Testis (tissue), 3 donors: ENCODE results near the gene SHF. TPM values are rescaled to one million over a fixed set of nuclear protein-coding genes. Genes with fewer than 3 reads are reported as not detected.

Experiments
- DNase-seq: peaks from one replicate; pipeline ENCODE4 v3.0.0-alpha.2; 2019
- H3K27ac ChIP-seq, 2 donors: fragments of 200-600 bp; sonication (generic); one replicate each; pipeline ENCODE4 v1.5.1; 2019
- H3K27me3 ChIP-seq: fragments of 200-600 bp; sonication (generic); one replicate; pipeline ENCODE4 v1.5.1; 2019
- H3K36me3 ChIP-seq: fragments of 200-600 bp; sonication (generic); one replicate; pipeline ENCODE4 v1.5.1; 2017; ENCODE audit warnings: low read depth; ENCODE audit errors: missing control alignments
- H3K4me1 ChIP-seq: fragments of 200-600 bp; sonication (generic); one replicate; pipeline ENCODE4 v1.5.1; 2019
- H3K4me3 ChIP-seq, 2 donors: fragments of 200-600 bp; sonication (generic); one replicate each; pipeline ENCODE4 v1.5.1; 2017 to 2019
- H3K9me3 ChIP-seq: fragments of 200-600 bp; sonication (generic); one replicate; pipeline ENCODE4 v1.5.1; 2017
- POLR2A ChIP-seq: fragments of 450-650 bp; IDR thresholded peaks from one replicate; pipeline ENCODE4 v1.6.1; 2017; ENCODE audit warnings: antibody characterized with exemption, mild to moderate bottlenecking, moderate library complexity
- WGBS, 2 donors: methylation state at CpG; one replicate each; pipeline ENCODE4 v1.1.5; 2018; 5-methylcytosine and 5-hydroxymethylcytosine counted together
- intact Hi-C: fragments of 100-400 bp; cut with DNase I; formaldehyde crosslinking; loops from one replicate; pipeline ENCODE4 v1.15.1; 2023; ENCODE audit warnings: low total_unique reads
- polyA plus RNA-seq: library from polyadenylated mRNA; stranded (reverse); fragments of 350-450 nt; fragmentation: Illumina TruSeq; extraction: RNeasy Lipid Tissue Mini Kit (QIAGEN cat#74804); gene quantifications from one replicate; pipeline ENCODE4 v1.2.3, GENCODE V29; 2014; ENCODE audit warnings: low read depth, low replicate concordance; ENCODE audit not compliant: insufficient read depth
- total RNA-seq, 2 donors: library from RNA; depleted of rRNA; stranded (reverse); fragments of >200 nt; gene quantifications; one replicate each; pipeline ENCODE4 v1.2.3, GENCODE V29; 2016
- TF ChIP-seq, protein P1 (sequence below), 3 experiments: fragments of 450-650 bp in 2 of 3; fragments of 200-600 bp in 1 of 3; sonication (generic) in 1 of 3; IDR thresholded peaks; one replicate each; pipeline ENCODE4 v1.5.1; 2016 to 2019; ENCODE audit warnings: antibody characterized with exemption in 3 of 3, mild to moderate bottlenecking in 2 of 3, moderate library complexity in 1 of 3

SHF gene
- total and polyA plus RNA-seq, 3 donors from 2014 or later = 9.3 to 13.2 (median 12.7) TPM

DNA sequence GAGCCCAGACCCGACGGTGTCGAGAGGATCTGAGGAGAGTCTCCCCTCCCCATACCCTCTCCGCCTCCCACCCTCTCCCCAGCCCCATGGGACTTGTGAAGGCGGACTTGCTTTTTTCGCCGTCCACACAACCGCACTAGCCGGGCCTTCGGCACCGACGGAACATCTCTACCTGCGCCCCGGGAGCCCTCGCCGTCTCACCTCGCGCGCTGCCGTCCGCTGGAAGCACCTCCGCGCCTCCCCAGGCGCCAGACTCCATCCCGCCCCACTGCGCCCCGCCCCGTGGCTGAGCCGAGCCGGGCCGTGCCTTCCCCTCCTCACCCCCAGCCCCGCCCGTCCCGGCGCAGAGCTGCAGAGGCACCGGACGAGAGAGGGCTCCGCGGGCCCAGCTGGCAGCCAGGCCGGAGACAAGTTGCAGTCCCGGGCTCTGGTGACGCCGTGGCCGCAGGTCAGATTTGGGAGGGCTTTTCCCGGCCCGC, 58.1 kb downstream of the SHF start, which contains the start of the genes DUOX1 and DUOXA1:
DUOX1 (plus strand) TSS at position 344 of the 479 bp plus-strand sequence. CDS start 1,973 bp downstream, outside the sequence.
DUOXA1 (minus strand) TSS at position 229 of the 479 bp plus-strand sequence. CDS start 6,865 bp downstream, outside the sequence.
- Histone ChIP-seq H3K4me1 (no peaks in the 10 kb centered on the region), H3K4me3 (peak within 1 kb of the TSS; percentile 16 to 49), H3K27me3 (no peaks in the 10 kb centered on the region), H3K9me3 (no peaks in the 10 kb centered on the region), H3K27ac (no peak within 1 kb of the TSS), H3K36me3 (no peaks in the 10 kb centered on the region)
- no peak for DNase-seq
- WGBS, 2 donors = 0 to 2% methylated on average over 21 to 46 of the region's 46 CpGs
- intact Hi-C loops = no loop called here
- no peak for TF ChIP-seq POLR2A
- TF ChIP-seq, protein P1, sequence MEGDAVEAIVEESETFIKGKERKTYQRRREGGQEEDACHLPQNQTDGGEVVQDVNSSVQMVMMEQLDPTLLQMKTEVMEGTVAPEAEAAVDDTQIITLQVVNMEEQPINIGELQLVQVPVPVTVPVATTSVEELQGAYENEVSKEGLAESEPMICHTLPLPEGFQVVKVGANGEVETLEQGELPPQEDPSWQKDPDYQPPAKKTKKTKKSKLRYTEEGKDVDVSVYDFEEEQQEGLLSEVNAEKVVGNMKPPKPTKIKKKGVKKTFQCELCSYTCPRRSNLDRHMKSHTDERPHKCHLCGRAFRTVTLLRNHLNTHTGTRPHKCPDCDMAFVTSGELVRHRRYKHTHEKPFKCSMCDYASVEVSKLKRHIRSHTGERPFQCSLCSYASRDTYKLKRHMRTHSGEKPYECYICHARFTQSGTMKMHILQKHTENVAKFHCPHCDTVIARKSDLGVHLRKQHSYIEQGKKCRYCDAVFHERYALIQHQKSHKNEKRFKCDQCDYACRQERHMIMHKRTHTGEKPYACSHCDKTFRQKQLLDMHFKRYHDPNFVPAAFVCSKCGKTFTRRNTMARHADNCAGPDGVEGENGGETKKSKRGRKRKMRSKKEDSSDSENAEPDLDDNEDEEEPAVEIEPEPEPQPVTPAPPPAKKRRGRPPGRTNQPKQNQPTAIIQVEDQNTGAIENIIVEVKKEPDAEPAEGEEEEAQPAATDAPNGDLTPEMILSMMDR (IDR thresholded peaks at IDR 0.05) = no peak

GRCh38 chr15:45128971-45129639, 58.7 kb downstream of the SHF start:
- no peaks in the 10 kb centered on the region for H3K27me3 ChIP-seq

GRCh38 chr15:45126535-45127158, 61.1 kb downstream of the SHF start:
- Histone ChIP-seq H3K4me1 (no peaks in the 10 kb centered on the region), H3K27ac (no peak overlapping the region), H3K4me3 (no peak overlapping the region), H3K36me3 (no peaks in the 10 kb centered on the region), H3K9me3 (no peaks in the 10 kb centered on the region), H3K27me3 (no peaks in the 10 kb centered on the region)
- 57 to 65% methylated on average over 2 of the region's 2 CpGs for WGBS, 2 donors
- intact Hi-C loops = no loop called here
- no peak for DNase-seq
- TF ChIP-seq, protein P1 (IDR thresholded peaks at IDR 0.05) = peak in 2 of 3 experiments; percentile 12 to 18
- TF ChIP-seq POLR2A = no peak

More at GRCh38 chr15:45128971-45129639, 58.7 kb downstream of the SHF start:
- TF ChIP-seq POLR2A = no peak
- Histone ChIP-seq H3K36me3 (no peaks in the 10 kb centered on the region), H3K27ac (no peak overlapping the region), H3K4me3 (peak overlapping the region; percentile 16 to 49), H3K9me3 (no peaks in the 10 kb centered on the region), H3K4me1 (no peaks in the 10 kb centered on the region)
- WGBS, 2 donors = 4 to 5% methylated on average over 24 to 47 of the region's 47 CpGs
- intact Hi-C loops = no loop called here
- no peak for DNase-seq

- intact Hi-C loops = no loop called here
- Histone ChIP-seq H3K4me1 (no peaks in the 10 kb centered on the region), H3K9me3 (no peaks in the 10 kb centered on the region), H3K36me3 (no peaks in the 10 kb centered on the region), H3K27ac (no peak overlapping the region), H3K27me3 (no peaks in the 10 kb centered on the region), H3K4me3 (no peak overlapping the region)
- no peak for DNase-seq
- TF ChIP-seq, protein P1 (IDR thresholded peaks at IDR 0.05) = no peak
- TF ChIP-seq POLR2A = no peak
Observed at GRCh38 chr15:45123397-45123796, 64.4 kb downstream of the SHF start.

DNA sequence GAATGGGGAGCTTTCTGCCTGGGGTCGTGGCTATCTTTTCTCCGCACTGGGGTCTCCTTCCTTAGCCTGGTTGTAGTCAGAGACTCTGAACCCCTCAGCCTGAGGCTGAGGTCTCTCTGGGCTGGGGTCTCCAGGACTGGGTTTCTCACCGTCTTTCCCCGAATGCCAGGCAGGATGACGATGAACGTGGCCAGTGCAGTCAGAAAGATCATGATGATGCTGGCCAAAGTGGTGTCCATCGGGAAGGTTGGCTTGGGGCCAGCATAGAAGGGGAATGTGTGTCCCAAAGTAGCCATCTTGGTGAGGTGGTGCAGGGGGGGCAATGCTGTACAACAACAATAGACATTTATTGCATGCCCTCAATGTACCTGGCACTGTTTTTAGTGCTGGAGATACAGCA, 65.0 kb downstream of the SHF start:
- no peaks in the 10 kb centered on the region for H3K27me3 ChIP-seq
- DNase-seq = no peak

More for the DNA sequence above, 65.0 kb downstream of the SHF start:
- H3K9me3 ChIP-seq = no peaks in the 10 kb centered on the region
- intact Hi-C loops = no loop called here
- H3K4me3 ChIP-seq = no peak overlapping the region
- 84 to 89% methylated on average over 6 to 7 of the region's 7 CpGs for WGBS, 2 donors
- H3K4me1 ChIP-seq = peaks cover 2% of the 10 kb centered on the region
- H3K27ac ChIP-seq = no peak overlapping the region
- no peaks in the 10 kb centered on the region for H3K36me3 ChIP-seq
- TF ChIP-seq, protein P1 (IDR thresholded peaks at IDR 0.05) = no peak
- TF ChIP-seq POLR2A = no peak
